Liver (tissue), 9 donors: ENCODE measurements around the gene COX20. TPM values are rescaled to one million over a fixed set of nuclear protein-coding genes. Genes with fewer than 3 reads are reported as not detected.

Experiments used
- DNase-seq: peaks from one replicate; pipeline ENCODE4 v3.0.0-alpha.2; 2017; ENCODE audit warnings: low spot score
- H3K27ac ChIP-seq, 2 donors: one replicate each; pipeline ENCODE4 v1.7.0; 2013; ENCODE audit warnings: inconsistent platforms in 2 of 2, low read length in 2 of 2, control low read depth in 1 of 2, low read depth in 1 of 2, mild to moderate bottlenecking in 1 of 2
- H3K27me3 ChIP-seq, 4 donors: one replicate each; pipeline versions ENCODE4 v1.6.1 to v1.7.0; 2013; ENCODE audit warnings: low read length in 3 of 4, inconsistent platforms in 1 of 4, mild to moderate bottlenecking in 1 of 4, moderate library complexity in 1 of 4; ENCODE audit not compliant: control insufficient read depth in 4 of 4, insufficient read depth in 4 of 4
- H3K36me3 ChIP-seq, 4 donors: one replicate each; pipeline versions ENCODE4 v1.6.1 to v1.7.0; 2013; ENCODE audit warnings: low read length in 3 of 4, mild to moderate bottlenecking in 3 of 4, low read depth in 1 of 4, moderate library complexity in 1 of 4; ENCODE audit not compliant: control insufficient read depth in 4 of 4, insufficient read depth in 3 of 4
- H3K4me1 ChIP-seq, 4 donors: one replicate each; pipeline versions ENCODE4 v1.6.1 to v1.7.0; 2013; ENCODE audit warnings: low read length in 3 of 4, mild to moderate bottlenecking in 3 of 4, moderate library complexity in 1 of 4; ENCODE audit not compliant: control insufficient read depth in 4 of 4, insufficient read depth in 4 of 4
- H3K4me3 ChIP-seq, 3 donors: one replicate each; pipeline versions ENCODE4 v1.6.1 to v1.7.0; 2013; ENCODE audit warnings: low read length in 3 of 3, control low read depth in 1 of 3, low read depth in 1 of 3, mild to moderate bottlenecking in 1 of 3
- H3K9ac ChIP-seq, 2 donors: one replicate each; pipeline ENCODE4 v1.7.0; 2013; ENCODE audit warnings: low read length in 2 of 2, mild to moderate bottlenecking in 2 of 2, moderate library complexity in 2 of 2, control low read depth in 1 of 2, low read depth in 1 of 2
- H3K9me3 ChIP-seq, 4 donors: one replicate each; pipeline versions ENCODE4 v1.6.1 to v1.7.0; 2013; ENCODE audit warnings: low read length in 3 of 4; ENCODE audit not compliant: control insufficient read depth in 4 of 4
- ATF3 ChIP-seq: IDR thresholded peaks from 2 replicates; pipeline ENCODE4 v1.6.1; 2016; ENCODE audit warnings: antibody characterized with exemption
- CTCF ChIP-seq: fragments of 150-350 bp; IDR thresholded peaks from 2 replicates; pipeline ENCODE4 v1.5.1; 2017; ENCODE audit warnings: improper control_type of control experiment, low read depth, low read length; ENCODE audit not compliant: missing input control
- EGR1 ChIP-seq, 2 donors: IDR thresholded peaks; 2 replicates each; pipeline ENCODE4 v1.6.1; 2016 to 2018; ENCODE audit warnings: antibody characterized with exemption in 2 of 2, low read depth in 2 of 2
- FOXA1 ChIP-seq: IDR thresholded peaks from 2 replicates; pipeline ENCODE4 v1.6.1; 2016; ENCODE audit warnings: antibody characterized with exemption
- FOXA2 ChIP-seq: IDR thresholded peaks from 2 replicates; pipeline ENCODE4 v1.6.1; 2016; ENCODE audit warnings: antibody characterized with exemption
- GABPA ChIP-seq, 2 donors: IDR thresholded peaks in 1 of 2; conservative IDR thresholded peaks in 1 of 2; 2 replicates each; pipeline ENCODE4 v1.6.1; 2016; ENCODE audit warnings: antibody characterized with exemption in 2 of 2, mild to moderate bottlenecking in 1 of 2, moderate library complexity in 1 of 2
- HNF4A ChIP-seq, 2 donors: conservative IDR thresholded peaks; 2 replicates each; pipeline ENCODE4 v1.6.1; 2016; ENCODE audit warnings: antibody characterized with exemption in 2 of 2, mild to moderate bottlenecking in 2 of 2
- HNF4G ChIP-seq: IDR thresholded peaks from 2 replicates; pipeline ENCODE4 v1.6.1; 2016; ENCODE audit warnings: antibody characterized with exemption
- JUND ChIP-seq, 2 donors: IDR thresholded peaks; 2 replicates each; pipeline ENCODE4 v1.6.1; 2016; ENCODE audit warnings: antibody characterized with exemption in 2 of 2
- NR2F2 ChIP-seq: IDR thresholded peaks from 2 replicates; pipeline ENCODE4 v1.6.1; 2016; ENCODE audit warnings: antibody characterized with exemption
- RAD21 ChIP-seq, 2 donors: IDR thresholded peaks; 2 replicates each; pipeline ENCODE4 v1.6.1; 2016; ENCODE audit warnings: antibody characterized with exemption in 2 of 2, mild to moderate bottlenecking in 2 of 2
- REST ChIP-seq: IDR thresholded peaks from 2 replicates; pipeline ENCODE4 v1.6.1; 2016; ENCODE audit warnings: antibody characterized with exemption, mild to moderate bottlenecking
- RXRA ChIP-seq, 2 donors: IDR thresholded peaks; 2 replicates each; pipeline ENCODE4 v1.6.1; 2017 to 2018; ENCODE audit warnings: antibody characterized with exemption in 2 of 2, mild to moderate bottlenecking in 1 of 2
- SP1 ChIP-seq: IDR thresholded peaks from 2 replicates; pipeline ENCODE4 v1.6.1; 2018; ENCODE audit warnings: antibody characterized with exemption, mild to moderate bottlenecking
- TAF1 ChIP-seq: conservative IDR thresholded peaks from 2 replicates; pipeline ENCODE4 v1.6.1; 2016; ENCODE audit warnings: antibody characterized with exemption, mild to moderate bottlenecking
- YY1 ChIP-seq: IDR thresholded peaks from 2 replicates; pipeline ENCODE4 v1.6.1; 2016; ENCODE audit warnings: antibody characterized with exemption, mild to moderate bottlenecking
- WGBS: extraction: QIAGEN DNeasy Blood & Tissue Kit; methylation state at CpG from one replicate; pipeline ENCODE4 v1.1.7; 2013; 5-methylcytosine and 5-hydroxymethylcytosine counted together
- polyA plus RNA-seq, 2 donors: library from polyadenylated mRNA; stranded (reverse) in 1 of 2; unstranded in 1 of 2; fragments of 200-250 nt in 1 of 2; fragments of >200 nt in 1 of 2; fragmentation: Nextera tagmentation in 1 of 2; extraction: Ambion mirVana in 1 of 2; gene quantifications; one replicate each; pipeline versions ENCODE4 v1.2.1 to v1.2.3, GENCODE V29; 2013 to 2015
- total RNA-seq, 2 donors: library from RNA; depleted of rRNA; stranded (reverse); fragments of >200 nt; gene quantifications; one replicate each; pipeline ENCODE4 v1.2.3, GENCODE V29; 2014
- TF ChIP-seq, protein P1 (sequence below): IDR thresholded peaks from 2 replicates; pipeline ENCODE4 v1.6.1; 2016; ENCODE audit warnings: antibody characterized with exemption
- TF ChIP-seq, protein P2 (sequence below): IDR thresholded peaks from 2 replicates; pipeline ENCODE4 v1.6.1; 2016; ENCODE audit warnings: antibody characterized with exemption
- donor health status: healthy.
- donor health status: healthy.
- donor health status: healthy.
- donor health status: healthy.
- donor health status: healthy.

COX20 gene
- total and polyA plus RNA-seq, 4 donors: 16.7 to 45.7 (median 19.0) TPM

GRCh38 chr1:244813327-244813726 lies 22.1 kb upstream of the COX20 start:
- 86% methylated on average over 6 of the region's 6 CpGs for WGBS
- TF ChIP-seq EGR1 (IDR thresholded peaks at IDR 0.05; ENCODE audit: low read depth in 2 of 2) (no peak), FOXA1 (no peak), YY1 (no peak), SP1 (no peak), CTCF (no peak), ATF3 (no peak), HNF4G (no peak), GABPA (IDR thresholded peaks at IDR 0.05 in 1 of 2, conservative IDR thresholded peaks at IDR 0.05 in 1 of 2) (no peak), JUND (IDR thresholded peaks at IDR 0.05) (no peak), REST (no peak), HNF4A (conservative IDR thresholded peaks at IDR 0.05) (no peak), RXRA (IDR thresholded peaks at IDR 0.05) (no peak), FOXA2 (no peak), RAD21 (IDR thresholded peaks at IDR 0.05) (no peak), NR2F2 (no peak), TAF1 (no peak)
- TF ChIP-seq, protein P1, sequence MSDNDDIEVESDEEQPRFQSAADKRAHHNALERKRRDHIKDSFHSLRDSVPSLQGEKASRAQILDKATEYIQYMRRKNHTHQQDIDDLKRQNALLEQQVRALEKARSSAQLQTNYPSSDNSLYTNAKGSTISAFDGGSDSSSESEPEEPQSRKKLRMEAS: no peak
- H3K27me3 ChIP-seq: no peaks in the 10 kb centered on the region

GRCh38 chr1:244815600-244816099 lies 19.8 kb upstream of the COX20 start:
- peaks cover 0 to 3% (median 0%) of the 10 kb centered on the region in 4 donors for H3K4me1 ChIP-seq
- no peak overlapping the region for H3K9ac ChIP-seq
- 59% methylated on average over 15 of the region's 15 CpGs for WGBS
- H3K36me3 ChIP-seq: no peaks in the 10 kb centered on the region
- no peak overlapping the region for H3K27ac ChIP-seq
- TF ChIP-seq CTCF (no peak), HNF4G (no peak), YY1 (no peak)
- TF ChIP-seq, protein P1: no peak
- TF ChIP-seq, protein P2, sequence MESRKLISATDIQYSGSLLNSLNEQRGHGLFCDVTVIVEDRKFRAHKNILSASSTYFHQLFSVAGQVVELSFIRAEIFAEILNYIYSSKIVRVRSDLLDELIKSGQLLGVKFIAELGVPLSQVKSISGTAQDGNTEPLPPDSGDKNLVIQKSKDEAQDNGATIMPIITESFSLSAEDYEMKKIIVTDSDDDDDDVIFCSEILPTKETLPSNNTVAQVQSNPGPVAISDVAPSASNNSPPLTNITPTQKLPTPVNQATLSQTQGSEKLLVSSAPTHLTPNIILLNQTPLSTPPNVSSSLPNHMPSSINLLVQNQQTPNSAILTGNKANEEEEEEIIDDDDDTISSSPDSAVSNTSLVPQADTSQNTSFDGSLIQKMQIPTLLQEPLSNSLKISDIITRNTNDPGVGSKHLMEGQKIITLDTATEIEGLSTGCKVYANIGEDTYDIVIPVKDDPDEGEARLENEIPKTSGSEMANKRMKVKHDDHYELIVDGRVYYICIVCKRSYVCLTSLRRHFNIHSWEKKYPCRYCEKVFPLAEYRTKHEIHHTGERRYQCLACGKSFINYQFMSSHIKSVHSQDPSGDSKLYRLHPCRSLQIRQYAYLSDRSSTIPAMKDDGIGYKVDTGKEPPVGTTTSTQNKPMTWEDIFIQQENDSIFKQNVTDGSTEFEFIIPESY: no peak
- H3K9me3 ChIP-seq: no peaks in the 10 kb centered on the region
- H3K4me3 ChIP-seq: no peak overlapping the region
- DNase-seq: no peak
- H3K27me3 ChIP-seq: no peaks in the 10 kb centered on the region

More at GRCh38 chr1:244813327-244813726, 22.1 kb upstream of the COX20 start:
- Histone ChIP-seq H3K4me1 (peaks cover 0 to 3% (median 0%) of the 10 kb centered on the region in 4 donors), H3K9me3 (no peaks in the 10 kb centered on the region), H3K9ac (no peak overlapping the region), H3K27ac (no peak overlapping the region), H3K36me3 (no peaks in the 10 kb centered on the region), H3K4me3 (no peak overlapping the region)
- DNase-seq: no peak
